Smooth muscle cell (in vitro differentiated cells): ENCODE data around the gene SLC25A1. TPM values are rescaled to one million over a fixed set of nuclear protein-coding genes. Genes with fewer than 3 reads are reported as not detected.

Source experiments
- DNase-seq: peaks from one replicate; lab custom pipeline; 2025; ENCODE audit not compliant: unreplicated experiment; lab: John Stamatoyannopoulos, UW
- H2AFZ ChIP-seq: fragments of 200-600 bp; sonication (generic); 2 replicates; pipeline ENCODE4 v1.6.0; 2016; ENCODE audit warnings: antibody characterized with exemption, low read depth, mild to moderate bottlenecking
- H3F3A ChIP-seq: fragments of 200-600 bp; sonication (generic); 2 replicates; pipeline ENCODE4 v1.6.0; 2017; ENCODE audit warnings: antibody characterized with exemption, low read depth
- H3K27ac ChIP-seq: fragments of 200-600 bp; sonication (generic); 2 replicates; pipeline ENCODE4 v1.5.1; 2016; ENCODE audit warnings: low read depth, mild to moderate bottlenecking
- H3K27me3 ChIP-seq: fragments of 200-600 bp; sonication (generic); 2 replicates; pipeline ENCODE4 v1.6.1; 2016; ENCODE audit warnings: low read depth, mild to moderate bottlenecking
- H3K36me3 ChIP-seq: fragments of 200-600 bp; sonication (generic); 2 replicates; pipeline ENCODE4 v1.5.1; 2016; ENCODE audit warnings: low read depth
- H3K4me1 ChIP-seq: fragments of 200-600 bp; sonication (generic); 2 replicates; pipeline ENCODE4 v1.5.1; 2016; ENCODE audit warnings: low read depth
- H3K4me2 ChIP-seq: fragments of 200-600 bp; sonication (generic); 2 replicates; pipeline ENCODE4 v1.6.0; 2016; ENCODE audit warnings: mild to moderate bottlenecking
- H3K4me3 ChIP-seq: fragments of 200-600 bp; sonication (generic); 2 replicates; pipeline ENCODE4 v1.5.1; 2016; ENCODE audit warnings: mild to moderate bottlenecking
- H3K79me2 ChIP-seq: fragments of 200-600 bp; sonication (generic); 2 replicates; pipeline ENCODE4 v1.6.0; 2016; ENCODE audit warnings: low read depth, mild to moderate bottlenecking
- H3K9ac ChIP-seq: fragments of 200-600 bp; sonication (generic); 2 replicates; pipeline ENCODE4 v1.6.0; 2016; ENCODE audit warnings: low read depth
- H3K9me3 ChIP-seq: fragments of 200-600 bp; sonication (generic); replicated peaks from 2 replicates; pipeline ENCODE4 v1.5.1; 2016; ENCODE audit warnings: low read depth
- H4K20me1 ChIP-seq: fragments of 200-600 bp; sonication (generic); 2 replicates; pipeline ENCODE4 v1.6.0; 2016; ENCODE audit warnings: low read depth
- CTCF ChIP-seq: fragments of 200-600 bp; sonication (generic); IDR thresholded peaks from 2 replicates; pipeline ENCODE4 v1.5.1; 2017; ENCODE audit warnings: borderline replicate concordance, mild to moderate bottlenecking, antibody characterized with exemption; ENCODE audit not compliant: insufficient read depth, poor library complexity, severe bottlenecking
- WGBS: methylation state at CpG from one replicate; pipeline ENCODE4 v1.1.7; 2016; ENCODE audit warnings: low lambda C conversion rate; 5-methylcytosine and 5-hydroxymethylcytosine counted together
- polyA plus RNA-seq: library from polyadenylated mRNA; unstranded; fragments of >200 nt; fragmentation: Nextera tagmentation; extraction: Ambion mirVana; gene quantifications from 2 replicates; pipeline ENCODE4 v1.2.1, GENCODE V29; 2016
- total RNA-seq: library from RNA; depleted of rRNA; stranded (reverse); fragments of >200 nt; gene quantifications from 2 replicates; pipeline ENCODE4 v1.2.3, GENCODE V29; 2014

Gene SLC25A1
- total and polyA plus RNA-seq, 2 experiments from 2014 or later, result 56.5 to 204 TPM

GRCh38 chr22:19134874-19135273, 43.7 kb downstream of the SLC25A1 start:
- H3K36me3 ChIP-seq, result no peaks in the 10 kb centered on the region
- no peak overlapping the region for H3K4me2 ChIP-seq
- no peak overlapping the region for H3K9ac ChIP-seq
- WGBS, result 98% methylated on average over 17 of the region's 18 CpGs
- no peaks in the 10 kb centered on the region for H3K27me3 ChIP-seq
- TF ChIP-seq CTCF, result no peak
- H3K9me3 ChIP-seq, result no peaks in the 10 kb centered on the region
- H2AFZ ChIP-seq, result no peak overlapping the region
- no peak overlapping the region for H3K4me3 ChIP-seq
- H3K27ac ChIP-seq, result no peak overlapping the region
- no peak for DNase-seq
- H3K79me2 ChIP-seq, result no peaks in the 10 kb centered on the region
- H4K20me1 ChIP-seq, result no peaks in the 10 kb centered on the region
- H3F3A ChIP-seq, result no peaks in the 10 kb centered on the region
- H3K4me1 ChIP-seq, result no peaks in the 10 kb centered on the region

GRCh38 chr22:19134176-19134831, 44.2 kb downstream of the SLC25A1 start:
- Histone ChIP-seq H3K36me3 (no peaks in the 10 kb centered on the region), H3K4me1 (no peaks in the 10 kb centered on the region), H3K4me2 (no peak overlapping the region), H3K79me2 (no peaks in the 10 kb centered on the region), H4K20me1 (no peaks in the 10 kb centered on the region), H3K27me3 (no peaks in the 10 kb centered on the region), H3K9ac (no peak overlapping the region), H3K4me3 (no peak overlapping the region), H3K27ac (no peak overlapping the region), H3F3A (no peaks in the 10 kb centered on the region), H3K9me3 (no peaks in the 10 kb centered on the region), H2AFZ (no peak overlapping the region)
- no peak for TF ChIP-seq CTCF
- DNase-seq, result no peak
- WGBS, result 99% methylated on average over 21 of the region's 21 CpGs

DNA sequence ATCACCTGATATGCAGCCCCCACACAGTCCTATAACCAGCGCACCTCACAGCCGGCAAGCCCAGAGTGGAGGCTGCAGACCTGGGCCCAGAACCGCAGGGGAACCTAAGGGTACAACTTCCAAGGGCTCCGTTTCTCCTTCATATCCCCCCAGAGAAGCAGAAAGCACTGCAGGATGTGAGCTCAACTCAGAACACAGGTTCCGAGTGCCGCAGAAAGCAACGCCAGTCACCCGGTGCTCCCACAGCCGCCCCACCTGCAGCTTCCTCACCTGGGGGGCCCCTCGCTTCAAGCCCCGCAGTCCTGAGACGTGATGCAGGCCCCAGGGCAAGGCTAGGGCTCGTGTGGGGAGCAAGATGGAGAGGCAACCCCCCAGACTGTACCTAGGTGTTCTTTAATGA, 45.0 kb downstream of the SLC25A1 start:
- Histone ChIP-seq H3K4me1 (no peaks in the 10 kb centered on the region), H3K79me2 (no peaks in the 10 kb centered on the region), H3K9ac (no peak overlapping the region), H3F3A (no peaks in the 10 kb centered on the region), H3K9me3 (no peaks in the 10 kb centered on the region), H4K20me1 (no peaks in the 10 kb centered on the region), H3K4me2 (no peak overlapping the region), H3K4me3 (no peak overlapping the region), H3K36me3 (no peaks in the 10 kb centered on the region), H3K27ac (no peak overlapping the region), H2AFZ (no peak overlapping the region), H3K27me3 (no peaks in the 10 kb centered on the region)
- TF ChIP-seq CTCF, result no peak
- 99% methylated on average over 13 of the region's 13 CpGs for WGBS
- DNase-seq, result no peak
